ENCODE measurements around the gene OR10H4.

DNA sequence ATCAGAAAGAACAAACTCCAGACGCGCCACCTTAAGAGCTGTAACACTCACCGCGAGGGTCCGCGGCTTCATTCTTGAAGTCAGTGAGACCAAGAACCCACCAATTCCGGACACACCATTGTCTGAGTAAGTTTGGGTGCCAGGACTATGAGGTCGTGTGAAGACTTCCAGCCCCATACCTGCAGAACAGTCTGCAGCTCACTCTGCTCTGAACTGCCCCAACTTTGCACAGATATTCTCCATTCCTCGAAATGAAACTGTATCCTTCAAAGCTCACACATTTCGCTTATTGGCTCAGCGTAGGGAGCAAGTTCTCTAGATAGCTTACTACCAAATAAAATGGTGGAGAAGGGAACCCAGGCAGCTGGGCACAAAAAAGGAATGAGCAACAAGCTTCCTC lies 48.3 kb upstream of the OR10H4 start:
- no peak for TF ChIP-seq POLR2A (IDR thresholded peaks at IDR 0.05; ENCODE audit: insufficient read depth in 1 of 2, low read depth in 2 of 2, low read length in 2 of 2)
- TF ChIP-seq, protein P1, sequence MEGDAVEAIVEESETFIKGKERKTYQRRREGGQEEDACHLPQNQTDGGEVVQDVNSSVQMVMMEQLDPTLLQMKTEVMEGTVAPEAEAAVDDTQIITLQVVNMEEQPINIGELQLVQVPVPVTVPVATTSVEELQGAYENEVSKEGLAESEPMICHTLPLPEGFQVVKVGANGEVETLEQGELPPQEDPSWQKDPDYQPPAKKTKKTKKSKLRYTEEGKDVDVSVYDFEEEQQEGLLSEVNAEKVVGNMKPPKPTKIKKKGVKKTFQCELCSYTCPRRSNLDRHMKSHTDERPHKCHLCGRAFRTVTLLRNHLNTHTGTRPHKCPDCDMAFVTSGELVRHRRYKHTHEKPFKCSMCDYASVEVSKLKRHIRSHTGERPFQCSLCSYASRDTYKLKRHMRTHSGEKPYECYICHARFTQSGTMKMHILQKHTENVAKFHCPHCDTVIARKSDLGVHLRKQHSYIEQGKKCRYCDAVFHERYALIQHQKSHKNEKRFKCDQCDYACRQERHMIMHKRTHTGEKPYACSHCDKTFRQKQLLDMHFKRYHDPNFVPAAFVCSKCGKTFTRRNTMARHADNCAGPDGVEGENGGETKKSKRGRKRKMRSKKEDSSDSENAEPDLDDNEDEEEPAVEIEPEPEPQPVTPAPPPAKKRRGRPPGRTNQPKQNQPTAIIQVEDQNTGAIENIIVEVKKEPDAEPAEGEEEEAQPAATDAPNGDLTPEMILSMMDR (CRISPR knock-in tag; IDR thresholded peaks at IDR 0.05), result no peak
- TF ChIP-seq, protein P2, sequence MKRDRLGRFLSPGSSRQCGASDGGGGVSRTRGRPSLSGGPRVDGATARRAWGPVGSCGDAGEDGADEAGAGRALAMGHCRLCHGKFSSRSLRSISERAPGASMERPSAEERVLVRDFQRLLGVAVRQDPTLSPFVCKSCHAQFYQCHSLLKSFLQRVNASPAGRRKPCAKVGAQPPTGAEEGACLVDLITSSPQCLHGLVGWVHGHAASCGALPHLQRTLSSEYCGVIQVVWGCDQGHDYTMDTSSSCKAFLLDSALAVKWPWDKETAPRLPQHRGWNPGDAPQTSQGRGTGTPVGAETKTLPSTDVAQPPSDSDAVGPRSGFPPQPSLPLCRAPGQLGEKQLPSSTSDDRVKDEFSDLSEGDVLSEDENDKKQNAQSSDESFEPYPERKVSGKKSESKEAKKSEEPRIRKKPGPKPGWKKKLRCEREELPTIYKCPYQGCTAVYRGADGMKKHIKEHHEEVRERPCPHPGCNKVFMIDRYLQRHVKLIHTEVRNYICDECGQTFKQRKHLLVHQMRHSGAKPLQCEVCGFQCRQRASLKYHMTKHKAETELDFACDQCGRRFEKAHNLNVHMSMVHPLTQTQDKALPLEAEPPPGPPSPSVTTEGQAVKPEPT (CRISPR knock-in tag; IDR thresholded peaks at IDR 0.05; ENCODE audit: low read depth), result no peak
- TF ChIP-seq, protein P3, sequence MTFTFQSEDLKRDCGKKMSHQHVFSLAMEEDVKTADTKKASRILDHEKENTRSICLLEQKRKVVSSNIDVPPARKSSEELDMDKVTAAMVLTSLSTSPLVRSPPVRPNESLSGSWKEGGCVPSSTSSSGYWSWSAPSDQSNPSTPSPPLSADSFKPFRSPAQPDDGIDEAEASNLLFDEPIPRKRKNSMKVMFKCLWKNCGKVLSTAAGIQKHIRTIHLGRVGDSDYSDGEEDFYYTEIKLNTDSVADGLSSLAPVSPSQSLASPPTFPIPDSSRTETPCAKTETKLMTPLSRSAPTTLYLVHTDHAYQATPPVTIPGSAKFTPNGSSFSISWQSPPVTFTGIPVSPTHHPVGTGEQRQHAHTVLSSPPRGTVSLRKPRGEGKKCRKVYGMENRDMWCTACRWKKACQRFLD (CRISPR knock-in tag; IDR thresholded peaks at IDR 0.05; ENCODE audit: borderline replicate concordance), result no peak

All from HepG2 (cell line).